Urinary bladder (tissue), 4 donors: ENCODE data around the gene PFDN4. TPM values are rescaled to one million over a fixed set of nuclear protein-coding genes. Genes with fewer than 3 reads are reported as not detected.

Experiments
- DNase-seq: peaks from one replicate; pipeline ENCODE4 v3.0.0-alpha.2; 2015; ENCODE audit errors: extremely low spot score
- H3K27ac ChIP-seq: one replicate; pipeline ENCODE4 v1.5.1; 2013; ENCODE audit warnings: low read depth, mild to moderate bottlenecking, moderate library complexity
- H3K36me3 ChIP-seq: one replicate; pipeline ENCODE4 v1.6.1; 2013; ENCODE audit warnings: mild to moderate bottlenecking, moderate library complexity; ENCODE audit not compliant: insufficient read depth
- H3K4me1 ChIP-seq: one replicate; pipeline ENCODE4 v1.6.1; 2013; ENCODE audit warnings: mild to moderate bottlenecking, moderate library complexity; ENCODE audit not compliant: insufficient read depth
- H3K4me3 ChIP-seq: one replicate; pipeline ENCODE4 v1.5.1; 2013; ENCODE audit warnings: low read depth, low read length
- WGBS: extraction: QIAGEN DNeasy Blood & Tissue Kit; methylation state at CpG from one replicate; pipeline ENCODE4 v1.1.7; 2013; 5-methylcytosine and 5-hydroxymethylcytosine counted together
- polyA plus RNA-seq: library from polyadenylated mRNA; stranded (reverse); fragments of 200-250 nt; gene quantifications from one replicate; pipeline ENCODE4 v1.2.3, GENCODE V29; 2013
- total RNA-seq: library from RNA; depleted of rRNA; stranded (reverse); fragments of >200 nt; gene quantifications from one replicate; pipeline ENCODE4 v1.2.3, GENCODE V29; 2014
- donor health status: healthy with polysubstance abuse.
- donor health status: healthy.

Gene PFDN4
- total and polyA plus RNA-seq, 2 donors, result 61.3 to 102 TPM

DNA sequence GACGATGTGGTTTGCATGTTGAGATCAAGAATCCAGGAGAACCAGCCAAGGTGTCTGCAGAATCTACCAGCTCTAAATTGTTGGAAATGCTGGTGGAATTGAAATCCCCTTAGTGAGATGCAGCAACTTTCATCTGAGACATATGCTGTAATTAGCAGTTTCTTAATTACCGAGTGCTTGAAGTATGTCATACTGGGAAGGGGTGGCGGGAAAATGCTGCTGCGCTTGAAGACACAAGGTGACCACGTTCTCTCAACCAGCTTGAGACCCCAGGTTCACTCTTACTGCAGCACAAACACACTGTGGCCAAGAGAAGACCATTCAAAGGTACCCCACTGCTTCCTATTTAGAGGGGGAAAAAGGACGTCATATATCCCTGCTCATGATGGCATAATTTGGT lies 59.0 kb downstream of the PFDN4 start:
- Histone ChIP-seq H3K27ac (no peak overlapping the region), H3K4me3 (no peak overlapping the region), H3K36me3 (no peaks in the 10 kb centered on the region), H3K4me1 (no peaks in the 10 kb centered on the region)
- DNase-seq, result no peak
- WGBS, result 90% methylated on average over 6 of the region's 6 CpGs

DNA sequence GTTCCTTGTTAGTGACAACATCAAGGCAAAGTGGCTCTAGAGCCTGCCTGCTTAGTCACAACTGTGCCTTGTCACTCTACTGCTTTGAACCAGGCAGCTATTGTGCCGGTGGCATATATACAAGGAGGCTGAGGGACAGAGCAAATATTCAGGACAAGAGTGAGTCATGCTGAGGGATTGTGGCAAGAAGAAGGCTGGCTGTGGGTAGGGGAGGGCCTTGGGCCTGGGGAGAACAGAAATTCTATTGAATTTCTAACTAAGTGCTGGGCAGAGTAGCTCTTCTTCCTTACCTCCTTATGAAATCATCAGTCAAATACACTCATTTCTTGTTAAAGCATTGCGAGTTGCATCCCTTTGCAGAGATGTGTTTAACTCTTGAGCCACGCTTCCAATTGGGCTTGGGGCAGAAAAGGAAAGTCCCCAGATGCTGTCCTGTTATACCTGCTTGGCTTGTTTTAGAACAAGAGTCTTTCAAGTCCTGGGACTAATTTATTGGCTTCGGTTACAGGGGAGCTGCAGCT lies 59.7 kb downstream of the PFDN4 start:
- 76% methylated on average over 4 of the region's 4 CpGs for WGBS
- H3K4me1 ChIP-seq, result no peaks in the 10 kb centered on the region
- H3K27ac ChIP-seq, result no peak overlapping the region
- H3K4me3 ChIP-seq, result no peak overlapping the region
- DNase-seq, result peak; percentile 39
- no peaks in the 10 kb centered on the region for H3K36me3 ChIP-seq

DNA sequence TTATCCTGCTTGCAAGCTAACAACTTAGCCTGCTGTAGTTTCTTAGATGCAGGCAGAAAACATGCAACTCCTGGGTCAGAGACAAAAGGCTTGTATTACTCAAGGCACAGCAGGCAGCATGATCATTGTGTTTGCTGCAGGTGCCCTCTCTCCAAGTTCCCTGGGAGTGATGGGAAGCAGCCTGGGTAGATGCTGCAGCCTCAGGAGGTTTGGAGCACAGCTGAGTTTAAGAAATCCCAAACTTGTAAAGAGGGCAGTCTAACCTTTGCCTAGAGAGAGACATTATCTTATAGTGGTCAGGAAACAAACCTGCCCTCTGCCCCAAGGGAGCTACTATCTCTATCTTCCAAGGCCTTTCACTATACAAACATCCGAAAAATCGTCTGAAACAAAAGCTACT lies 61.1 kb downstream of the PFDN4 start:
- Histone ChIP-seq H3K27ac (no peak overlapping the region), H3K4me1 (no peaks in the 10 kb centered on the region), H3K36me3 (no peaks in the 10 kb centered on the region), H3K4me3 (no peak overlapping the region)
- DNase-seq, result no peak
- 48% methylated on average over 2 of the region's 2 CpGs for WGBS

Other genes starting within 250 kb of the PFDN4 start
- gene BCAS1, start 137.5 kb upstream of the PFDN4 start, total RNA-seq, result 28.1 TPM
- gene BCAS1, start 137.5 kb upstream of the PFDN4 start, polyA plus RNA-seq, result 7.5 TPM
- 2.6 TPM for gene CYP24A1, start 34.1 kb upstream of the PFDN4 start, total RNA-seq
- gene CYP24A1, start 34.1 kb upstream of the PFDN4 start, polyA plus RNA-seq, result 2.2 TPM